Endothelial cell of umbilical vein (primary cell): Measurements from ENCODE around the gene INMT. TPM values are rescaled to one million over a fixed set of nuclear protein-coding genes. Genes with fewer than 3 reads are reported as not detected.

Experiments
- BruUV-seq: library from RNA; stranded (reverse); fragments of 400-500 nt; replicated peaks from 2 replicates; lab custom pipeline; 2021; lab: Mats Ljungman, UMichigan
- CTCF ChIA-PET: fragments of 300-600, 350-600 bp; sonication (Branson Sonifier 250); formaldehyde crosslinking; loops from one replicate; lab custom pipeline; 2021; ENCODE audit warnings: antibody characterized with exemption, inconsistent platforms; lab: Charles Lee
- POLR2A ChIA-PET: fragments of 300-600, 350-600 bp; sonication (Branson Sonifier 250); formaldehyde crosslinking; loops from one replicate; lab custom pipeline; 2021; ENCODE audit warnings: antibody characterized with exemption, inconsistent platforms; lab: Charles Lee
- DNase-seq: peaks from one replicate; pipeline ENCODE4 v3.0.0-alpha.2; 2011; ENCODE audit warnings: low read depth, low spot score
- FAIRE-seq: peaks from 2 replicates; lab custom pipeline; 2011; peaks lifted over from hg19 to GRCh38; lab: Jason Lieb, UNC
- H2AFZ ChIP-seq: 2 replicates; pipeline ENCODE4 v1.6.0; 2012; ENCODE audit warnings: low read depth, low read length, control low read depth, inconsistent platforms
- H3K27ac ChIP-seq: 2 replicates; pipeline ENCODE4 v1.5.1; 2011; ENCODE audit warnings: low read depth, mild to moderate bottlenecking, control low read depth, low read length, moderate library complexity; ENCODE audit not compliant: insufficient read depth
- H3K27me3 ChIP-seq, 2 experiments: 2 replicates each; pipeline versions ENCODE4 v1.6.0 to v1.6.1; 2011; ENCODE audit warnings: low read length in 2 of 2, mixed read lengths in 1 of 2; ENCODE audit not compliant: control insufficient read depth in 2 of 2, insufficient read depth in 2 of 2
- H3K36me3 ChIP-seq, 2 experiments: 2 replicates in 1 of 2; 3 replicates in 1 of 2; pipeline ENCODE4 v1.5.1; 2011; ENCODE audit warnings: low read length in 2 of 2, mild to moderate bottlenecking in 1 of 2, moderate library complexity in 1 of 2; ENCODE audit not compliant: control insufficient read depth in 2 of 2, insufficient read depth in 2 of 2; ENCODE audit errors: extremely low read depth in 1 of 2
- H3K4me1 ChIP-seq: 3 replicates; pipeline ENCODE4 v1.5.1; 2011; ENCODE audit warnings: mild to moderate bottlenecking, low read length; ENCODE audit not compliant: control insufficient read depth, insufficient read depth; ENCODE audit errors: extremely low read depth
- H3K4me2 ChIP-seq: 2 replicates; pipeline ENCODE4 v1.6.1; 2011; ENCODE audit warnings: low read length, control low read depth, mixed read lengths; ENCODE audit not compliant: insufficient read depth
- H3K4me3 ChIP-seq, 3 experiments: fragments of 200-600 bp in 1 of 3; sonication (generic), shearing (Covaris generic) in 1 of 3; replicated peaks in 1 of 3; 2 replicates each; pipeline ENCODE4 v1.5.1; 2011 to 2016; ENCODE audit warnings: control low read depth in 3 of 3, low read length in 3 of 3, mild to moderate bottlenecking in 2 of 3, inconsistent platforms in 1 of 3, low read depth in 1 of 3, moderate library complexity in 1 of 3; ENCODE audit not compliant: insufficient read depth in 1 of 3
- H3K79me2 ChIP-seq: 2 replicates; pipeline ENCODE4 v1.6.0; 2012; ENCODE audit warnings: low read length, inconsistent platforms; ENCODE audit not compliant: control insufficient read depth, insufficient read depth
- H3K9ac ChIP-seq: replicated peaks from 2 replicates; pipeline ENCODE3; 2011; ENCODE audit warnings: low read length, control low read depth; ENCODE audit not compliant: insufficient read depth; ENCODE audit errors: extremely low read depth
- H3K9me1 ChIP-seq: replicated peaks from 3 replicates; pipeline ENCODE4 v1.6.0; 2011; ENCODE audit warnings: mild to moderate bottlenecking, low read length; ENCODE audit not compliant: control insufficient read depth, insufficient read depth; ENCODE audit errors: extremely low read depth
- H3K9me3 ChIP-seq: replicated peaks from 2 replicates; pipeline ENCODE4 v1.5.1; 2012; ENCODE audit warnings: low read length, inconsistent platforms; ENCODE audit not compliant: control insufficient read depth, insufficient read depth
- H4K20me1 ChIP-seq: replicated peaks from 2 replicates; pipeline ENCODE3; 2011; ENCODE audit warnings: mild to moderate bottlenecking, low read length; ENCODE audit not compliant: control insufficient read depth, insufficient read depth; ENCODE audit errors: extremely low read depth
- EZH2 ChIP-seq: IDR thresholded peaks from 2 replicates; pipeline ENCODE4 v1.6.1; 2012; ENCODE audit warnings: borderline replicate concordance, low read depth, mild to moderate bottlenecking, moderate library complexity, low read length, inconsistent platforms; ENCODE audit not compliant: severe bottlenecking
- FOS ChIP-seq: IDR thresholded peaks from 2 replicates; pipeline ENCODE4 v1.6.1; 2011; ENCODE audit warnings: mild to moderate bottlenecking, low read length, moderate library complexity, borderline replicate concordance; ENCODE audit not compliant: insufficient read depth
- GATA2 ChIP-seq: IDR thresholded peaks from 2 replicates; pipeline ENCODE4 v1.7.0; 2011; ENCODE audit warnings: low read depth, mild to moderate bottlenecking, moderate library complexity, mixed read lengths, low read length; ENCODE audit not compliant: insufficient read length, insufficient read depth
- JUN ChIP-seq: IDR thresholded peaks from 2 replicates; pipeline ENCODE4 v1.6.1; 2011; ENCODE audit warnings: borderline replicate concordance, low read depth; ENCODE audit not compliant: insufficient read length, insufficient read depth
- MYC ChIP-seq: IDR thresholded peaks from one replicate; pipeline ENCODE4 v1.6.1; 2011; ENCODE audit warnings: mild to moderate bottlenecking, low read depth, low read length
- POLR2A ChIP-seq: IDR thresholded peaks from 2 replicates; pipeline ENCODE4 v1.6.1; 2012; ENCODE audit warnings: low read depth, mild to moderate bottlenecking, control low read depth, low read length
- POLR2AphosphoS5 ChIP-seq: IDR thresholded peaks from 2 replicates; pipeline ENCODE4 v1.6.1; 2012; ENCODE audit warnings: low read depth, mild to moderate bottlenecking, control low read depth, low read length, moderate library complexity; ENCODE audit not compliant: insufficient read depth
- dilution Hi-C: fragments of 300-500 bp; cut with MboI; formaldehyde crosslinking; loops from one replicate; pipeline ENCODE4 v1.15.0; 2019; ENCODE audit warnings: low sequenced_read_pairs; ENCODE audit not compliant: extremely low pct_ligation_motif_present
- intact Hi-C: fragments of 100-400 bp; cut with micrococcal nuclease; formaldehyde crosslinking; loops from one replicate; pipeline ENCODE4 v1.10.0; 2022
- polyA plus RNA-seq, 4 experiments: library from polyadenylated mRNA; depleted of rRNA in 3 of 4; stranded (reverse) in 3 of 4; unstranded in 1 of 4; fragments of >200 nt; gene quantifications; 2 replicates each; pipeline versions ENCODE4 v1.2.1 to v1.2.3, GENCODE V29; 2011 to 2012; ENCODE audit warnings: missing spikeins in 1 of 4
- total RNA-seq: library from RNA; stranded (reverse); gene quantifications from 2 replicates; pipeline ENCODE4 v1.2.3, GENCODE V29; 2021
- TF ChIP-seq, protein P1 (sequence below), 2 donors: IDR thresholded peaks; 1 replicate in 1 of 2; 2 replicates in 1 of 2; pipeline ENCODE4 v1.5.1; 2011; ENCODE audit warnings: low read length in 2 of 2, mild to moderate bottlenecking in 2 of 2, moderate library complexity in 2 of 2, control low read depth in 1 of 2, inconsistent platforms in 1 of 2, low read depth in 1 of 2; ENCODE audit not compliant: insufficient read depth in 1 of 2; ENCODE audit errors: extremely low read depth in 1 of 2
- TF ChIP-seq, protein P2 (sequence below): IDR thresholded peaks from 2 replicates; pipeline ENCODE4 v1.6.1; 2011; ENCODE audit not compliant: insufficient read depth, insufficient read length

Gene INMT
- total and polyA plus RNA-seq, 2 donors (not counting 3 experiments of a cell fraction or from before 2014, with no cell fraction given), result not detected

DNA sequence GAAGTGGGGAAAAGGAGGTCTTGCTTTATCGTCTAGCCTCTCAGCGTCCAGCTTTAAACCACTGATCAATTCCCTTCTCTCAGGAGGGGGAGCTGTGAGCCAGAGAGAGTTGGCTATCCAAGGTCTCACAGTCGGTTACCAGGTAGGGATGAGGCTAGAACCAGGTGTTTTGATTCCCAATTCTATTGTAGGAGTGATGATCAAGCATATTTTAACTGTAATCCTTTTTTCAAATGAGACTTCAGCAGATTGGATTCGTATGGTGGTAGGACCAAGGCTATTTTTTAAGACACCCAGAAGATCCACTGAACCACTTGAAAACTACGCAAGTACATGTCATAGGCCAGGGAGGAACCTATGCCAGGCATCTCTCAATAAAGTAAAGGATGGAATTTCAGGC lies 27.6 kb downstream of the INMT start:
- no peaks in the 10 kb centered on the region for H3K9me1 ChIP-seq
- TF ChIP-seq FOS, result no peak
- TF ChIP-seq, protein P1, sequence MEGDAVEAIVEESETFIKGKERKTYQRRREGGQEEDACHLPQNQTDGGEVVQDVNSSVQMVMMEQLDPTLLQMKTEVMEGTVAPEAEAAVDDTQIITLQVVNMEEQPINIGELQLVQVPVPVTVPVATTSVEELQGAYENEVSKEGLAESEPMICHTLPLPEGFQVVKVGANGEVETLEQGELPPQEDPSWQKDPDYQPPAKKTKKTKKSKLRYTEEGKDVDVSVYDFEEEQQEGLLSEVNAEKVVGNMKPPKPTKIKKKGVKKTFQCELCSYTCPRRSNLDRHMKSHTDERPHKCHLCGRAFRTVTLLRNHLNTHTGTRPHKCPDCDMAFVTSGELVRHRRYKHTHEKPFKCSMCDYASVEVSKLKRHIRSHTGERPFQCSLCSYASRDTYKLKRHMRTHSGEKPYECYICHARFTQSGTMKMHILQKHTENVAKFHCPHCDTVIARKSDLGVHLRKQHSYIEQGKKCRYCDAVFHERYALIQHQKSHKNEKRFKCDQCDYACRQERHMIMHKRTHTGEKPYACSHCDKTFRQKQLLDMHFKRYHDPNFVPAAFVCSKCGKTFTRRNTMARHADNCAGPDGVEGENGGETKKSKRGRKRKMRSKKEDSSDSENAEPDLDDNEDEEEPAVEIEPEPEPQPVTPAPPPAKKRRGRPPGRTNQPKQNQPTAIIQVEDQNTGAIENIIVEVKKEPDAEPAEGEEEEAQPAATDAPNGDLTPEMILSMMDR (IDR thresholded peaks at IDR 0.05; ENCODE audit: extremely low read depth in 1 of 2, insufficient read depth in 1 of 2, low read depth in 1 of 2, low read length in 2 of 2), result no peak
- TF ChIP-seq, protein P2, sequence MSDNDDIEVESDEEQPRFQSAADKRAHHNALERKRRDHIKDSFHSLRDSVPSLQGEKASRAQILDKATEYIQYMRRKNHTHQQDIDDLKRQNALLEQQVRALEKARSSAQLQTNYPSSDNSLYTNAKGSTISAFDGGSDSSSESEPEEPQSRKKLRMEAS, result no peak
- TF ChIP-seq POLR2A, result no peak
- TF ChIP-seq JUN, result no peak
- no peak for TF ChIP-seq EZH2
- TF ChIP-seq POLR2AphosphoS5, result no peak
- TF ChIP-seq MYC, result no peak
- no peak for TF ChIP-seq GATA2
- no peak overlapping the region for H3K27ac ChIP-seq
- dilution Hi-C loops (no loop called here), intact Hi-C loops (no loop called here)
- no peaks in the 10 kb centered on the region for H3K4me1 ChIP-seq
- no peak overlapping the region for H2AFZ ChIP-seq
- no peaks in the 10 kb centered on the region for H4K20me1 ChIP-seq
- DNase-seq (no peak), FAIRE-seq (no peak)
- H3K4me2 ChIP-seq, result no peak overlapping the region
- H3K27me3 ChIP-seq, result no peaks in the 10 kb centered on the region
- BruUV-seq, result no TSS peak
- H3K9me3 ChIP-seq, result no peaks in the 10 kb centered on the region
- H3K9ac ChIP-seq, result no peak overlapping the region
- no peaks in the 10 kb centered on the region for H3K79me2 ChIP-seq
- H3K4me3 ChIP-seq, result no peak overlapping the region
- H3K36me3 ChIP-seq, result peaks cover 0 to 4% of the 10 kb centered on the region in 2 experiments
- ChIA-PET CTCF (interaction anchor here (1.1 kb wide), 1 partner anchor 10 kb away, joined by 4 read pairs; no protein-coding TSS in a partner anchor), POLR2A (no interaction called here)
